Hematopoietic multipotent progenitor cell treated with erythropoietin and hydrocortisone succinate and interleukin-3 and kit ligand, for 6 days (in vitro differentiated cells): ENCODE data around the gene CRBN.

Experiments used
- DNase-seq: peaks from one replicate; pipeline ENCODE4 v3.0.0-alpha.2; 2015

CRBN gene

DNA sequence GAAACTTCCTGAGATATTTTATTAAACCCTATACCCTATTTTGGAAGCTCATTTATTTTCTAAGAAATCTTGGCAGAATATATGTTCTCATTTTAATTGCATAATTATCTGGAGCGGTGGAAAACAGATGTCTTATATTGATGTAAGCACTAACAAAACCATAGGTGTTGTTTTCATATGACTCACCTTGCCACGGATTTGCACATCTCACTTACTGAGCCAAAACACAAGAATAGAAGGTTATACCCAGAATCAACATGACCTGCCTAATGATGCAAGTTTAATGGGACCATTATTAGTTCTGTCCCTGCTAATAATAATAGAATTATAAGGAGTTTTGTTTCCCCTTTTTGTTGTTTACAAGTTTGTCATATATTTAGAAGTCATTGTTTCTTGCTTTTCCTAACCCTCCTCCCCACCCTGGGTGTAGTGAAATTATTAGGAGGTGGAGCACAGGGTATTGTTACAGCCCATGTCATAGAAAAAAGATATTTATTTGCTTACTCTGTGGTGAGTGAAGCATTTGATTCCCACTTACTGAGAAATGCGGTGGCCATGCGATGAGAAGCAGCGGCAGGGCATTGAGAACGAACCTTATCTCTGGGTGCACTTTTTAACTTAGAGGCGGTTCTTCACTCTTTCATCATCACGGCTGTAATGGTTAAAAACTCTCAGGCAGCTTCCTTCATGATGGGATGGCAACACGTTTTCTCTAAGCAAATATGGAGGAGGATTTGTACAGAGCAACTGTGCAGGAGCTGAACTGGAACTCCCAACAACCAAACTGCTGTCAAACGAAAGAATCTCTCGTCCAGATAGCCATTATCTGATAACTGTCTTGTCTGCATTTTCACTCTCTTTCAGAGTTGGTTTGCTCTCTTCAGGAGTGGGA is 69.8 kb downstream of the CRBN start:
- peak; percentile 43 for DNase-seq

DNA sequence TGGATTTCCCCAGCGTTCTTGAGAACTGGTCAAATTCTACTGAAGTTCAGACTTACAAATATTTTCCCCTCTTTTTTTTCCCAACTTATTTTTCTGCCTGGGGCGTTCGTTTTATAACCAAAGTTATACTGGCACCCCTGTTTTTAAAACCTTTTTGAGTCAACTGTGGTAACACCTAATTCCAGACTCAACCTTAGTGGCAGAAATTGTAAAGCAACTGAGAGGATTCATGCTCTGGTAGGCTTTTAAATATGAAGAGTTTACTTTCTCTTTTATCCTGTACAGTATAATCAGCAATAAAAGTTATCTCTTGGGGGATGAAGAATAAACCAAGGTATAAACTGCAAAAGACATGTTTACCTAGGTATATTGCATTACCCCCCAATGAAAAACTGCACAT is 71.6 kb downstream of the CRBN start:
- DNase-seq: no peak

DNA sequence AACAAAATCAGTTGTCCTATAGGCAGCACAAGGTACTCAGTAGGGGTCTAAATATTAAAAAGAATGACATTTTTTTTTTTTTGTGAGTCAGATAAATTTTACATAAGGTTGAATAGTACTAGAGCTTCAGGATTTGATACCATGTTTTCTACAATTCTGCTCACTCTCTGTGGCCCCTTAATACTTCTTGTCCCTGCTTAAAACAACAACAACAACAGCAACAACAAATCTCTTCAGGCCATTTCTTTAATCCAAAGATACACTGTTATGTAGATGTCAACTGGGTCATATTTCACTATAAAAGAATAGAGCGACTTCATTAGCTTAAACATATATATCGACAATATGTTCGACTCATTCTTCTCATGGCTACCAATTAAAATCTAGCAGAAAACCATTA is 72.3 kb downstream of the CRBN start:
- no peak for DNase-seq

DNA sequence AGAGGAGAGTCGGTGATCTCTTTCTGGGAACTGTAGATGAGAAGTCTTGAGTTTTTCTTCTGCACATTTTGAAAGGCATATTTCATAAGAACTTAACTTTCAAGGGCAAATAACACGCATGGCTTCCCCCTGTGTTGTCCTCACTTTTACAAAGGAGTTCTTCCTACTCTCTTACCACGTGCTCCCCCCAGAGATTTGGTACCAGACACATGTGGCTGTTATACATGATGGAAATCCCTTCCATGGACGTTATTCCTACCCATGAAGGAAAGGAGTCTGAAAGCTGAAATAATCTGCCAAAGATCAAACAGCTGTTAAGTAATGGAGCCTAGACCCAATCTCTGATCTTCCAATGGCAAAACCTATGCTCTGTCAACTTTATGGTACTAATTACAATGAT is 73.7 kb downstream of the CRBN start:
- DNase-seq: no peak

DNA sequence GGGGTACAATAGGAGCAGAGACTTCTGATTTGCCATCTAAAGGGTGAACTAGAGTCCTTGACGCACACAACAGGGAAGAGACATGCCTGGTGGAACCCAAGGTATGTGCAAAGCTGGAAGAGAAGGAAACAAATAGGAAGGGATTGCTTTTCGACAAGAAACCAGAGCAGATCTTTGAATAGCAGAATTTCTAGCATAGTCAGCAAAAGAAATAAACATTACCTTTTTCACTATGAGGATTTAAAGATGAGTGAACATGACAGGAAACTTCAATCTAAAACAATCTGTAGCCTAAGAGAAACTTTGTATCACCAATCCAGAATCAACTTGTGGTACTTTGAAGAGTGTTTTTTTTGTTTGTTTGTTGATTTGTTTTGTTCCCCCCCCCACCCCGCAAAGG is 74.2 kb downstream of the CRBN start:
- DNase-seq: no peak

DNA sequence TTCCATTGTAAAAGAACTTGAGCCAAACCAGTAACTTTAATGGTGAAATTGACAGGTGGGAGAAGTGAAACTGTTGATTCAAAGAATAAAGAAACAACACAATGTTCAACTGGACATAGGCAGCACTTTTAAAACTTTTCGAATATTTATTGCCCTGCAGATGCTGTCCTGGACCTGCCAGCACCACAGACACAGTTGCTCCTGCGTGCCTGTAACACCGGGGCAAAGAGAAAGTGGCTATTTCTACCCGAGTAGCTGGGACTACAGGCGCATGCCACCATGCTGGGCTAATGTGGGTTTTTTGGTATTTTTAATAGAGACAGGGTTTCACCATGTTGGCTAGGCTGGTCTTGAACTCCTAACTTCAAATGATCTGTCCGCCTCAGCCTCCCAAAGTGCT is 76.7 kb downstream of the CRBN start:
- no peak for DNase-seq

DNA sequence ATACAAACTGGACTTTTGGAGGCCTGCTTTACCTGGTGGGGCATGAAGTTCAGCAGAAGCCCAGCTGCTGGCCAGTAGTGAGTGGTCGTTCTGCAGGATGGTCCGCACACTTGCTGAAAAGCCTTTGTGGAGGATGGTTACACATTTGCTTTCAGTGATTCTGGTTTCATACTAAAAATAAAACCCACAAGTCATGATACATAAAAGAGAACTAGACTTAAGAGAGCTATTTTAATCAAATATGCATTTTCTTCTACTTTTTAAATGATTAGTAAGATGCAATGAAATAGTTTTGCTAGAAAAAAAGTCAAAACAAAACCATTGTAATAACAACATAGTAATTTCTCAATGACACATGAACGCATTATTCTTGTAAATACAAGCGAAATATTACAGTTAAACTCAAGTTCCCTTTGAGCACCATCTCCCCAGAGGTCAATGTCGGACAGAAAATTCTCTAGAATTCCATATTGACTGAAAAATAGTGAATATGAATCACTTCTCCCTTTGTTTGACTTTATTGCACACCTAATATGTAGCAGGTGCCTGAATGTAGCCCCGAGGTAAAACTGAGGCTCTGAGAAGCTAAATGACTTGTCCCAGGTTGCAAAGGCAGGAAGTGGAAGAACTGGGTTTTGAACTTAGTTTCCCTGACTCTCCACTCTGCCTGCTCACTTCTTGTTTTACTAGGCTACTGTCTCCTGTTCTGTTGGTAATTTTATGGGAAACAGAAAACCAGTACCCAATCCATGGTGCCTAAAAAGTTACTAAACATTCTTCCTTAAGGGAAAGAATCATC is 77.6 kb downstream of the CRBN start:
- DNase-seq: no peak
